Astrocyte (in vitro differentiated cells and primary cell): Measurements from ENCODE around the gene CDK15. TPM values are rescaled to one million over a fixed set of nuclear protein-coding genes. Genes with fewer than 3 reads are reported as not detected.

ENCODE experiments used
- DNase-seq: peaks from one replicate; pipeline ENCODE4 v3.0.0-alpha.2; 2010; ENCODE audit warnings: low read depth
- FAIRE-seq: peaks from 2 replicates; lab custom pipeline; 2011; peaks lifted over from hg19 to GRCh38; lab: Jason Lieb, UNC
- H2AFZ ChIP-seq: 2 replicates; pipeline ENCODE4 v1.6.0; 2012; ENCODE audit warnings: low read depth, low read length, inconsistent platforms
- H3K27ac ChIP-seq: 2 replicates; pipeline ENCODE4 v1.5.1; 2011; ENCODE audit warnings: low read depth, low read length, inconsistent platforms
- H3K27me3 ChIP-seq: 2 replicates; pipeline ENCODE4 v1.6.0; 2011; ENCODE audit warnings: low read length, inconsistent platforms; ENCODE audit not compliant: insufficient read depth
- H3K36me3 ChIP-seq: 2 replicates; pipeline ENCODE4 v1.5.1; 2011; ENCODE audit warnings: low read length, inconsistent platforms; ENCODE audit not compliant: insufficient read depth
- H3K4me1 ChIP-seq: 2 replicates; pipeline ENCODE4 v1.5.1; 2011; ENCODE audit warnings: low read length, inconsistent platforms; ENCODE audit not compliant: insufficient read depth
- H3K4me2 ChIP-seq: 2 replicates; pipeline ENCODE4 v1.6.0; 2012; ENCODE audit warnings: low read length, inconsistent platforms
- H3K4me3 ChIP-seq: 2 replicates; pipeline ENCODE4 v1.5.1; 2011; ENCODE audit warnings: low read depth, mild to moderate bottlenecking, low read length, inconsistent platforms; ENCODE audit not compliant: insufficient read depth
- H3K79me2 ChIP-seq: 2 replicates; pipeline ENCODE4 v1.6.0; 2012; ENCODE audit warnings: mild to moderate bottlenecking, low read length, inconsistent platforms; ENCODE audit not compliant: insufficient read depth
- H3K9ac ChIP-seq: 2 replicates; pipeline ENCODE4 v1.6.0; 2012; ENCODE audit warnings: mild to moderate bottlenecking, low read length, inconsistent platforms
- H3K9me3 ChIP-seq: 2 replicates; pipeline ENCODE4 v1.5.1; 2012; ENCODE audit warnings: low read depth, mild to moderate bottlenecking, low read length, inconsistent platforms; ENCODE audit not compliant: insufficient read depth
- H4K20me1 ChIP-seq: 2 replicates; pipeline ENCODE4 v1.6.0; 2012; ENCODE audit warnings: low read length, inconsistent platforms; ENCODE audit not compliant: insufficient read depth
- H3K27ac Mint-ChIP-seq: one replicate; pipeline ENCODE4 v1.8.0; 2021; ENCODE audit warnings: mild to moderate bottlenecking, mixed read lengths; ENCODE audit not compliant: unreplicated experiment
- H3K27me3 Mint-ChIP-seq: one replicate; pipeline ENCODE4 v1.8.0; 2021; ENCODE audit warnings: low read depth, mixed read lengths; ENCODE audit not compliant: unreplicated experiment
- H3K36me3 Mint-ChIP-seq: one replicate; pipeline ENCODE4 v1.8.0; 2021; ENCODE audit warnings: low read depth, mixed read lengths; ENCODE audit not compliant: unreplicated experiment
- H3K4me1 Mint-ChIP-seq: one replicate; pipeline ENCODE4 v1.8.0; 2021; ENCODE audit warnings: low read depth, mixed read lengths; ENCODE audit not compliant: unreplicated experiment
- H3K4me3 Mint-ChIP-seq: one replicate; pipeline ENCODE4 v1.8.0; 2021; ENCODE audit warnings: mild to moderate bottlenecking, moderate library complexity, mixed read lengths; ENCODE audit not compliant: unreplicated experiment
- H3K9me3 Mint-ChIP-seq: one replicate; pipeline ENCODE4 v1.8.0; 2021; ENCODE audit warnings: mild to moderate bottlenecking, mixed read lengths; ENCODE audit not compliant: unreplicated experiment
- CTCF ChIP-seq: IDR thresholded peaks from 2 replicates; pipeline ENCODE4 v1.5.1; 2011; ENCODE audit warnings: low read depth, mild to moderate bottlenecking, inconsistent platforms, low read length, moderate library complexity; ENCODE audit not compliant: insufficient read depth
- EZH2 ChIP-seq: IDR thresholded peaks from 2 replicates; pipeline ENCODE4 v1.6.1; 2012; ENCODE audit warnings: mild to moderate bottlenecking, low read length, inconsistent platforms; ENCODE audit not compliant: insufficient read depth
- total RNA-seq: library from RNA; stranded (reverse); gene quantifications from 2 replicates; pipeline ENCODE4 v1.2.1, GENCODE V29; 2021

Gene CDK15
- total RNA-seq, 1 donor from 2014 or later, result 6.6 TPM

- H4K20me1 ChIP-seq, result no peaks in the 10 kb centered on the region
- H3K36me3 ChIP-seq, result no peaks in the 10 kb centered on the region
- H3K4me1 ChIP-seq, result peaks cover 6% of the 10 kb centered on the region
- FAIRE-seq (no peak), DNase-seq (no peak)
- H3K9me3 ChIP-seq, result no peaks in the 10 kb centered on the region
- H3K4me3 ChIP-seq, result no peak overlapping the region
- H3K9ac ChIP-seq, result no peak overlapping the region
- no peaks in the 10 kb centered on the region for H3K36me3 Mint-ChIP-seq
- H3K9me3 Mint-ChIP-seq, result peaks cover 1% of the 10 kb centered on the region
- no peak overlapping the region for H3K27ac ChIP-seq
- H3K4me1 Mint-ChIP-seq, result peaks cover 4% of the 10 kb centered on the region
- no peak for TF ChIP-seq EZH2
- TF ChIP-seq CTCF, result no peak
- no peaks in the 10 kb centered on the region for H3K27me3 ChIP-seq
- H3K27ac Mint-ChIP-seq, result no peak overlapping the region
- H2AFZ ChIP-seq, result no peak overlapping the region
- H3K4me3 Mint-ChIP-seq, result no peak overlapping the region
- no peaks in the 10 kb centered on the region for H3K79me2 ChIP-seq
- H3K4me2 ChIP-seq, result no peak overlapping the region
- no peaks in the 10 kb centered on the region for H3K27me3 Mint-ChIP-seq
Observed at GRCh38 chr2:201788371-201788770, 18.0 kb upstream of the CDK15 start.

GRCh38 chr2:201789395-201789794 lies 16.9 kb upstream of the CDK15 start:
- Histone ChIP-seq H3K27ac (no peak overlapping the region), H3K4me2 (no peak overlapping the region), H3K79me2 (no peaks in the 10 kb centered on the region), H2AFZ (no peak overlapping the region), H3K4me1 (peaks cover 6% of the 10 kb centered on the region), H3K9ac (no peak overlapping the region), H3K9me3 (no peaks in the 10 kb centered on the region), H3K36me3 (no peaks in the 10 kb centered on the region), H4K20me1 (no peaks in the 10 kb centered on the region), H3K27me3 (no peaks in the 10 kb centered on the region), H3K4me3 (no peak overlapping the region)
- peaks cover 4% of the 10 kb centered on the region for H3K4me1 Mint-ChIP-seq
- H3K9me3 Mint-ChIP-seq, result peaks cover 1% of the 10 kb centered on the region
- H3K27me3 Mint-ChIP-seq, result no peaks in the 10 kb centered on the region
- no peaks in the 10 kb centered on the region for H3K36me3 Mint-ChIP-seq
- DNase-seq (no peak), FAIRE-seq (no peak)
- no peak overlapping the region for H3K4me3 Mint-ChIP-seq
- TF ChIP-seq EZH2, result no peak
- TF ChIP-seq CTCF, result no peak
- H3K27ac Mint-ChIP-seq, result no peak overlapping the region

- Histone ChIP-seq H3K4me2 (no peak overlapping the region), H3K79me2 (no peaks in the 10 kb centered on the region), H3K9me3 (no peaks in the 10 kb centered on the region), H3K4me3 (no peak overlapping the region), H2AFZ (no peak overlapping the region), H3K9ac (no peak overlapping the region), H3K27ac (no peak overlapping the region), H3K27me3 (no peaks in the 10 kb centered on the region), H3K36me3 (no peaks in the 10 kb centered on the region), H3K4me1 (peaks cover 6% of the 10 kb centered on the region), H4K20me1 (no peaks in the 10 kb centered on the region)
- TF ChIP-seq CTCF (no peak), EZH2 (no peak)
- Mint-ChIP-seq H3K27ac (no peak overlapping the region), H3K4me1 (peaks cover 4% of the 10 kb centered on the region), H3K4me3 (no peak overlapping the region), H3K36me3 (no peaks in the 10 kb centered on the region), H3K27me3 (no peaks in the 10 kb centered on the region), H3K9me3 (peaks cover 1% of the 10 kb centered on the region)
- no peak for DNase-seq
- no peak for FAIRE-seq
Observed at GRCh38 chr2:201790291-201790690, 16.0 kb upstream of the CDK15 start.
